Measurements from ENCODE around the gene TMEM250.
"Not testable (repeated sequence)": the region's sequence is repeated elsewhere in the genome, so short reads cannot be mapped to it uniquely, and the experiment has no call there.

The TMEM250 gene, protein sequence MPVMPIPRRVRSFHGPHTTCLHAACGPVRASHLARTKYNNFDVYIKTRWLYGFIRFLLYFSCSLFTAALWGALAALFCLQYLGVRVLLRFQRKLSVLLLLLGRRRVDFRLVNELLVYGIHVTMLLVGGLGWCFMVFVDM
- long read RNA-seq, donor 1, transcript TMEM250-201 (2 exons, 2,823 nt), result major isoform, 9 of 9 reads
- long read RNA-seq, donor 1, partial matches to known transcripts, result 0 of 9 reads
- long read RNA-seq, donor 1, other reads (novel, unspliced or antisense), result 0 of 9 reads
- long read RNA-seq, donor 2, transcript TMEM250-201 (2 exons, 2,823 nt), result major isoform, 11 of 11 reads
- long read RNA-seq, donor 2, partial matches to known transcripts, result 0 of 11 reads
- long read RNA-seq, donor 2, other reads (novel, unspliced or antisense), result 0 of 11 reads
- long read RNA-seq, donor 3, transcript TMEM250-201 (2 exons, 2,823 nt), result major isoform, 10 of 10 reads
- long read RNA-seq, donor 3, partial matches to known transcripts, result 0 of 10 reads
- long read RNA-seq, donor 3, other reads (novel, unspliced or antisense), result 0 of 10 reads
- long read RNA-seq, donor 4, transcript TMEM250-201 (2 exons, 2,823 nt), result major isoform, 7 of 7 reads
- long read RNA-seq, donor 4, partial matches to known transcripts, result 0 of 7 reads
- long read RNA-seq, donor 4, other reads (novel, unspliced or antisense), result 0 of 7 reads
- long read RNA-seq, donor 5, transcript TMEM250-201 (2 exons, 2,823 nt), result major isoform, 7 of 18 reads
- long read RNA-seq, donor 5, partial matches to known transcripts, result 10 of 18 reads
- long read RNA-seq, donor 5, other reads (novel, unspliced or antisense), result 0 of 18 reads
- long read RNA-seq, donor 6, transcript TMEM250-201 (2 exons, 2,823 nt), result major isoform, 16 of 16 reads
- long read RNA-seq, donor 6, partial matches to known transcripts, result 0 of 16 reads
- long read RNA-seq, donor 6, other reads (novel, unspliced or antisense), result 0 of 16 reads
- long read RNA-seq, donor 7, transcript TMEM250-201 (2 exons, 2,823 nt), result major isoform, 10 of 10 reads
- long read RNA-seq, donor 7, partial matches to known transcripts, result 0 of 10 reads
- long read RNA-seq, donor 7, other reads (novel, unspliced or antisense), result 0 of 10 reads
- long read RNA-seq, donor 8, transcript TMEM250-201 (2 exons, 2,823 nt), result major isoform, 11 of 12 reads
- long read RNA-seq, donor 8, partial matches to known transcripts, result 0 of 12 reads
- long read RNA-seq, donor 8, other reads (novel, unspliced or antisense), result 0 of 12 reads

DNA sequence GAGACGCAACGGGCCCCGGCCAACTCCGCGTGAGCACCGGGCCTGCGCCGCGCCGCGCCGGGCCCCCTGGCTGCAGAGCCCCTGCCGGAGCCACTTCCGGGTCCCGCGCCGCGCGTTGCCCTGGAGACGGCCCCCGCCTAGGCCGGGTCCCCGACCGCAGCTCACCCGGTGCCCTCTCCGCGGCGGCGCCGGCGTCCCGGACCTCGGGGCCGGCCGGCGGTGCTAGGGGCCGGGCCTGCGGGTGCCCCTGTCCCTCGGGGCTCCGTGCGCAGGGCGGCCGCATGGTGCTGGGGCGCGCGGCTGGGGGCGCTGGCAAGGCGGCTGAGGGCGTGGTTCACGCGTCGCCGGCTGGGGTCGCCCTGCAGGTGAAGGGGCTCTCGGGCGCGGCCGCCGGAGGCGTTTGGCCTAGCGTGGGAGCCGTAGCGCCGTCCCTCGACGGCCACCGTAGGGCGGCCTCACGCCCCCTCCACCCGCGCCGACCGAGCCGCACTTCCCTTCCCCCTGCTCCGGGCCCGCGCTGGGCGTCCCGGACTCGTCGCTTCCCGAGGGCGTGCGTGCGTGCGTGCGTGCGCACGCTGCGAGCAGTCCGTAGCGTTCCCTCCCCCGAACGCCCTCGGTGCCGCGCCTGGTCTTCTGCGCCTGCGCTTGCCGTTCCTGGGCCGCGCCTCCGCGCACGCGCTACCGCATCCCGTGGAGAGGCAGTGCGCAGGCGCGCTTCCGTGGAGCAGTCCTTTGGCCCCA, at the start of gene TMEM250:
TSS of gene TMEM250 (minus strand) at position 556 of the 741 bp plus-strand sequence. CDS start 1,975 bp downstream, outside the sequence.
- peak; percentile 96 for DNase-seq

DNA sequence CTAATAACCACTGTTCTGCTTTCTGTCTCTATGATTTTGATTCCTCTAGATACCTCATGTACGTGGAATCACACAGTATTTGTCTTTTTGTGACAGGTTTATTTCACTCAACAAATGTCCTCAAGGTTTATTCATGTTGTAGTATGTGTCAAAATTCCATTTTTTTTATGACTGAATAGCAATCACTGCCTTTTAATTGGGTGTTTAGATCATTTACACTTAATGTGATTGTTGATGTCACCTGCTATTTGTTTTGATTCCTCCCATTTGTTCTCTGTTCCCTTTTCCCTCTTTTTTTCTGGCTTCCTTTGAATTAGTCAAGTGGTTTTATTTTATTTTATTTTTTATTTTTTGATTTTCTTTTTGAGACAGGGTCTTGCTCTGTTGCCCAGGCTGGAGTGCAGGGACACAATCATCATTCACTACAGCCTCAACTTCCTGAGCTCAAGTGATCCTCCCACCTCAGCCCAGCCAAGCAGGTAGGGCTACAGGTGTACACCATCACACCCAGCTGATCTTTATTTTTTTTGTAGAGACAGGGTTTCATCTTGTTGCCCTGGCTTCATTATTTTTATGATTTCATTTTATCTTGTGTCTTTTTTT, 44.7 kb upstream of the TMEM250 start:
- no peak for DNase-seq

DNA sequence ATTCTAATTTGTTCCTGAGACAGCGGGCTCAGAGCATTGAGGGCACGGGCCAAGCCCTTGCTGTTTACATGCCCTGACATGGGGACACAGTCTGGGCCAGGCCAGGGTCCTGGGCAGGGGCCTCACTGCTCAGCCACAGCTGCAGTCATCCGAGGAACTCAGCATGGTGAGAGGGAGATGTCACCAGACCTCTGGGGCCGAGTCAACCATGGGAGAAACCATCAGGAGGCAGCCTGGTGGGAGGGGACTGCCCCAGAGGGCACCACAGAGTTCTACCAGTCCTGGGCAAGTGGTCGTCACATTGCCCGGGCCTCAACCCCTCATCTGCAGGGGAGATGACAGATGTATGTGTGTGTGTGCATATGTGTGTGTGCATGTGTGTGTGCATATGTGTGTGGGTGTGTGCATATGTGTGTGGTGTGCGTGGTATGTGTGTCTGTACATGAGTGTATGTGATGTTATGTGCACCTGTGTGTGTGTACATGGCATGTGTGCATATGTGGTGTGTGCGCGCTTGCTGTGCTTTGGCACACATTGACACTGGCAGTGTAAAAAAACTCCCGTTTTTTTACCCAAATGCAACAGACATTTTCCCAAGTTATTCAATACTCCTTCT, 42.4 kb upstream of the TMEM250 start:
- DNase-seq, result no peak

DNA sequence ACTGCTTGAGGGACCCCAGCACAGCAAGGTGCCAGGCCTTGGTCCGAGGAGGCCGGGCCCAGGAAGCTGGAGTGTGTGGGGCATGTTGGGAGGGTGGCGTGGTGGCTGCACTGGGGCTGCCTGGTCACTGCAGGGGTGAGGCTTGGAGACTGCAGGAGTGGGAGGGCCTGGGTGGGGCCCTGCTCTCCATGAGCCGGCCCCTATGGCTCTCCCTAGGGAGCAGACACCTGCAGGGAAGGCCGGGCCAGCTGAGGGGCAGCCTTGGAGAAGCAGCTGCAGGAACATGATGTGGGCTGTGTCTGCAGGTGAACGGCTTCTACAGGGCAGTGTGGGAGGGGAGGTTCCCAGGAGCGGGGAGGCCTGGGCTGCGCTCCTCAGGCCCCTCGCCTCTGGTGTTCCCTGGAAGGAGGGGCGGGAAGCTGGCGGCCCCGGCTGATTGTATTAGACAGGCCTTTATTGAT, 41.7 kb upstream of the TMEM250 start:
- DNase-seq, result peak; percentile 16

DNA sequence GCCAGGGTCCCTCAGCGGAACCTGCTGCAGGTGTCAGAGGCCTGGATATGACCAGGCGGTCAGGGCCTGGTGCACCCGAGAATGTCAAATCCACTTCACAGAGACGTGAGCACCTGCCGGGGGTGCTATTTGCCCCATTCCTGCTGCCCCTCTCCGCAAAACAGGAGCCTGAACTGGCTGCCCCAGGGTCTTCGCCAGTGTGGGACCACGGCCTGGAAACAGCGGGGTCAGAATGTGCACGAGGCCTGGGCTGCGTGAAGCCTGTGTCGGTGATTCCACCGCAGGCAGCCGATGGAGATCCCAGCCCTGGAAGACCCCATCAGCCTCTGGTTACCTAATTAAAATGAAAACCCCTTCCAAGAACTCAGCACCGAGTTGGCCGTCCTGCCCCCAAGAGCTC, 41.2 kb upstream of the TMEM250 start:
- peak; percentile 2 for DNase-seq

DNA sequence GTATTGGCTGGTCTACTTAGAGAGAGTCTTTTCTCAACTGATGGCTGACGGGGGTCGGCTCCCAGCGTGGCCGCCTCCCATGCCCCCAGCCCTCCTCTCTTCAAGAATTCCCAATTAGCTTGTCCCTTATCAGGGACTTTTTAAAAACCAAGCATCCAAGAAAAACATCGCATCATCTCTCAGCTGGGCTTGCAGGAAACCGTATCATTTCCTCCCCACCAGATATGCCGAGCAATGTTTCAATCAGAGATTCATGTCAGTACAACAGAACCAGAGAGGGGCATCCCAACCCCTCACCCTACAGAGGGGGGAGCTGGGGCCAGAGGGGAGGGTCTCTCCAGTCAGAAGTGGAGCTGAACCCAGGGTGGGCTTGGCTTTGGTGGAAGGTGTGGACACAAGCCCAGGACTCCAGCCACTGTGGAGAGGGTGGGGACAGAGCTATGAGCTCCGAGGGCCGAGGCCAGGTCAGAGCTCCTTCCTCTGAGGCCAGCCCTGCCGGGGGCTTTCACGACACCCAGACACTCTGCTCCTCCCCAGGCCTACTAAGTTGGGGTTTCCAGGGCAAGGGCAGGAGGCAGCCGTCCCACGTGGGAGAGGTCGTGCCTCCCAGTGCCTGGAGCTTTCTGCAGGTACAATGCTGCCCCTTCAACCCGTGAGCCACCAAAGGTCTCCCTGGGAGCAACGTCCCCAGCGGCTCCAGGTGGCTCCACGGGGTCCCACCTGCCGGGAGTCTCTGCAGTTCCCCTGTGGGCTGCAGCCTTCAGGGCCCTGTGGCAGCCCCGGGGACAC, 39.0 kb upstream of the TMEM250 start:
- no peak for DNase-seq

DNA sequence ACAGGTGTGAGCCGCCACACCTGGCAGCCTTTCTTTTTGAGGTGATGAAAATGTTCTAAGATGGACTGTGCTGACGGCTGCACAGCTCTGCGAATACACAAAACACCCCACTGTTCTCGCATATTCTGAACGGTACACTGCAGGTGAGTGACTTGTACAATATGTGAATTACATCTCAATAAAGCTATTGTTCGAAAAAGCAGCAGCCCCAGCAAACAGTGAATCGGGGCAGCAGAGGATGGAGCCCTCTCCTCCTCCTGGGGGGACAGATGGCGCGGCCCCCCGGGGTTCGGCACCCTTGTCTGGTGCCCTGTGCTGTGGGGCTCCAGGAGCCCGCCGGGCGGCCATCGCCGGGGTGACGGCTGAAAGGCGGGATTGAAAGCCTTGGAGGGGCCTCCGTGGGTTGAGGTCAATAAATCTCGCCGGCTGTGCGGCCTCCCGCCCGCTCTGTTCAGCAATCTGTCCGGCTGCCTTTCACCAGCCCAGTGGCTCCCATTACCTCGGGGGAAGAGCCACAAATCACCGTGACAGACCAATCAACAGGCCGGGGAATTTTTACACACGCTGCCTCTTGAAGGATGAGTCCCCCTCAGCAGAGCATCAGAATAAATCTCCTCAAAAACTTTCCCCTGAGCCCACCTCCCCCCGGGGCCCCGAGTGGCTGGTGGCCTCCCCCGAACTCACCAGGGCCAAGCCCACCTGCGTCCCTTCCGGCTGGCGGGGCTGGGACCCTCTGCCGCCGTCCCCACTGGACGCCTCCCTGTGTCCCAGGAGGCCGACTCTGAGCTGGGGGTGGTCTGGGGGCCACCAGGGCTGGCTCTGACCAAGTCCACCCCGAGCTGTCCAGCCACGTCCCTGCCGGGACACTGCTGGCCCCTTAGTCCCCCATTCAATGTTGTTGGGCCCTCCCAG, 37.8 kb upstream of the TMEM250 start:
- no peak for DNase-seq

DNA sequence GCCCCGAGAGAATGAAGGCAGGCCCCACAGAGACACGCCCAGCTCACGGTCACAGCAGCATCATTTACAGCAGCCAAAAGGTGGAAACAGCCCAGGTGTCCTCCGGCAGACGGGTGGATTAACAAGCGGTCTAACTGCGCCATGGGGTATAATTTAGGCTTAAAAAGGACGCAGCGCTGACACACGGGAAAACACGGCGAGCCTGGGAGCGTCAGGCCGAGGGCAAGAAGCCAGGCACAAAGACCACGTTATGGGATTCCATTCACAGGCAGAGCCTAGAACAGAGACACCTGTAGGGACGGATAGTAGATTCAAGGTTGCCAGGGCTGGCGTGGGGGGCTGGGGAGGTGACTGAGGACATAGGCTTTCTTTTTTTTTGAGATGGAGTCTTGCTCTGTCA, 36.9 kb upstream of the TMEM250 start:
- no peak for DNase-seq

DNA sequence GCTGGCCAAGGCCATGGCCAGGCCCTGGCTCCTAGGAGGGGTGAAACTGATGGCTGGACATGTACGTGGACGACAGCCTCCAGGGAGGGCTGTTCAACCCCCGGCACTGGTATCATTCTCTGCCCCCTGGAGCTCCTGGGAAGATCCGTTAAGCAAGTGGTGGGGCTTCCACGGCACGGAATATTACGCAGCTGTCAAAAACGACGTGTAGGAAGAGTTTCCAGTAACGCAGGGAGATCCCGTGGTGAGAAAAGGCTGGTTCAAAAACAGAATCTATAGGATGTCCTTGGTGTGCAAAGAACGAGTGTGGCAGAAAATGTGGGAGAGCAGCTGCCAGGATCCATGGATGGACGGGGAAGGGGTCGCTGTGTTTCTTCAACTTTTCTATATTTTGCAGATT, 36.3 kb upstream of the TMEM250 start:
- no peak for DNase-seq

DNA sequence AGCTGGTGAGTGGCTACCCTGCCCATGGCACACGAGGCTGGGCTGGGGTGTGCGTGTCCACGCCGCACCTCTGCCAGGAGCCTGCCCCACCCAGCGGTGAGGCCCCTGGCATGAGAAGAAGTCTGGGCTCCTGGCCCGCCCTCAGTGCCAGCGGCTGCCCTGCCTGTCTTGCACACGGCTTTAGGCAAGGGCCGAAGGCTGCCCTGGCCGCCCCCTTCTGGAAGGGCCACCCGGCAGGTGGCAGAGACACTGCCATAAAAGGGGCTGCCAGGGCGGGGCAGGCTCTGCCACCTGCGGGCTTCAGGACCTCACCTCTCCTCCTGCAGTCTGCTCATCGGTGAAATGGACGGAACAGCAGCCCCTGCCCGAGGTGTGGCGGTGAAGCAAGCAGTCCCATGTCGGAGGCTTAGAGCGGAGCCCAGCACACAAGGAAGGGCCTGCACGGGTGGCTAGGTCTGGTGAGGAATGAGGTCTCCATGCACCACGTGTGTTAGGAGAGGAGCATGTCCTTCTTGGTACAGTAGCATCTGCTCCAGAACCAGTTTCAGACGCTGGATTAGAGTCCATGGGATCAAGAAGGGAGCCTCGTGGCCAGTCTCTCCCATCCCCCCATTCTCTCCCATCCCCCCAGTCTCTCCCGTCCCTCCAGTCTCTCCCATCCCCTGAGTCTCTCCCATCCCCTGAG, 34.8 kb upstream of the TMEM250 start:
- DNase-seq, result no peak

DNA sequence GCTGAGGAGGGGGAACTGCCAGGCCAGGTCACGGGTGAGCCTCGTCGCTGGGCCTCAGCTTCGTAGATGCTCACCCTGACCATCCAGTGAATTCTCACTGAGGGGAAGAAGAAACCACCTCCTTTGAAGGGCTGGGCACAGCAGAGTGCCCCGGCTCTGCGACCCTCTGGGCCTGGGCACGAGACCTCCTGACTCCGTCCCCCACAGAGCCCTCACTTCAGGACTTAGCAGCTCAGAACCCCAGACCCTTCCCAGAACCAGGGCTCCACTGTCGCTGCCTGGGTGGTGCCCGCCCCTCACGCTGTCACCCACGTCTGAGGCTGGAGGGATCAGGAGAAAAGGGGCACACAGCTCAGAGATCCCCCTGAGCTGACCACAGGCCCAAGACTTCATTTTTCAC, 34.3 kb upstream of the TMEM250 start:
- no peak for DNase-seq

DNA sequence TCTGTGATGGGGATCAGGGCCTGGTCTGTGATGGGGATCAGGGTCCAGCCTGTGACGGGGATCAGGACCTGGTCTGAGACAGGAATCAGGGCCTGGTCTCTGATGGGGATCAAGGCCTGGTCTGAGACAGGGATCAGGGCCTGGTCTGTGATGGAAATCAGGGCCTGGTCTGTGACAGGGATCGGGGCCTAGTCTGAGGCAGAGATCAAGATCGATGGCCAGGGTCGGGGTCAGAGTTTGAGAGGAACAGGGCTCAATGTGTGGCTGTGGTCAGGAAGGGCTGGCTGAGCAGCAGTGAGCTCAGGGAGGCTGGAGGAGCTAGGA, 33.8 kb upstream of the TMEM250 start:
- DNase-seq, result no peak

DNA sequence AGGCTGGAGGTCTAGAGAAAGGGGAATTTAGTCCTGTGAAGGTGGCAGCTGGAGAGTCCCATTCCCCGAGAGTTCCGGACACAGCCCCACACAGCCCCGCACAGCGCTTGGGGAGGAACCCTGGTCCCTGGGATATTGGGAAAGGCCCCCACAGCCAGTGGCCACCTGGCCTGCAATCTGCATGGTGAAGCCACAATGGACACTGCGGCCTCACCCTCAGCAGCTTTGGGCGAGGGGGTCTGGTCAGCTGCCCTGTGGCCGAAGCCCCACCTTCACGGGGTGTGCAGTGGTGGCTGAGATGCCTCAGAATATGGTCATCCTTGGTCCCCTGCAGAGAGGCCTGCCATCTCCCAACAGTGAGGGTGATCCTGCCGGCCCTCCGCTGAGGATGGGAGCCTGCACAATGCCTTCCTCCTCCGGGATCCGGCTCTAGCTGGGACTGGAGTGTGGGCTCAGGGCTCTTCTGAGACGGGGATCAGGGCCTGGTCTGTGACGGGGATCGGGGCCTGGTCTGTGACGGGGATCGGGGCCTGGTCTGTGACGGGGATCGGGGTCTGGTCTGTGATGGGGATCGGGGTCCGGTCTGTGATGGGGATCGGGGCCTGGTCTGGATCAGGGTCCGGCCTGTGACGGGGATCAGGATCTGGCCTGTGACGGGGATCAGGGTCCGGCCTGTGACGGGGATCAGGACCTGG, 33.3 kb upstream of the TMEM250 start:
- no peak for DNase-seq

DNA sequence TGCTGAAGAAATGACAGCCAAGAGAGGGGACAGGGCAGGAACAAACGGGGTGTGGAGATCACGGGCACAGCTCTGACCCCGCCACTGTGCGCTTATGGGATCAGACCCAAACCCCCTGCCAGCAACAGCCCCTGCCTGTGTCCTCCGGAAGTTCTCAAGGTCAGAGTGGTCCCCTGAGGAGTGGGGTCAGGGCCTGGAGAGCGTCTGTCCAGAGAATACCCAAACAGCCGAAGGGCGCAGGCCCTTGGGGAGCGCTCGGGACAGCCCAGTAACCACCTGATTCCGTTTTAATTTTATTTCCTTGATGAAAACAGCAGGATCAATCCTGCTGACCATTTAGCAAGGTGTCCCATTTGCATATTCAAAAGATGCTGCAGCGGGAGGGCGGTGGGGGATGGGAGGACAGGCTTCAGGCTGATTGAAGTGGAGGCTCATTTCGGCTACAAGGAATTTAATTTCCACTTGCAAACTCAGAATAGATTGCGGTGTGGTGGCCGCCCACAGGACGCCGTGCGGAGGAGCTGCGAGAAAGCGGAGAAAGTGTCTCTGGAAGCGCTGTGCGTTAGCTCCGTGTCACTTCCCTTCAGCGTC, 32.6 kb upstream of the TMEM250 start:
- no peak for DNase-seq

DNA sequence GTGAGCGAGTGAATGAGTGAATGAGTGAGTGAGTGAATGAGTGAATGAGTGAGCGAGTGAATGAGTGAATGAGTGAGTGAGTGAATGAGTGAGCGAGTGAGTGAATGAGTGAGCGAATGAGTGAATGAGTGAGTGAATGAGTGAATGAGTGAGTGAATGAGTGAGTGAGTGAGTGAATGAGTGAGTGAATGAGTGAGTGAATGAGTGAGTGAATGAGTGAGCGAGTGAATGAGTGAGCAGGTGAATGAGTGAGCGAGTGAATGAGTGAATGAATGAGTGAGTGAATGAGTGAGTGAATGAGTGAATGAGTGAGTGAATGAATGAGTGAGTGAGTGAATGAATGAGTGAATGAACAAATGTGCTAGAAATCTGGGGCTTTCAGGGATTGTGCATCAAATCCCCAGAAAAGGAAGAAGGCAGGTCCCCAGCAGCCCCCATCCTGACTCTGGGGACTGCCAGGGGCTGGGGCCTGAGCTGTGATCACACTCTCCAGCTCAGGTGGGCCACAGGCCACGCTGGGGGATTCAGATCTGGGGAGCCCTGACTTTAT, 32.1 kb upstream of the TMEM250 start:
- DNase-seq, result not testable (repeated sequence)

DNA sequence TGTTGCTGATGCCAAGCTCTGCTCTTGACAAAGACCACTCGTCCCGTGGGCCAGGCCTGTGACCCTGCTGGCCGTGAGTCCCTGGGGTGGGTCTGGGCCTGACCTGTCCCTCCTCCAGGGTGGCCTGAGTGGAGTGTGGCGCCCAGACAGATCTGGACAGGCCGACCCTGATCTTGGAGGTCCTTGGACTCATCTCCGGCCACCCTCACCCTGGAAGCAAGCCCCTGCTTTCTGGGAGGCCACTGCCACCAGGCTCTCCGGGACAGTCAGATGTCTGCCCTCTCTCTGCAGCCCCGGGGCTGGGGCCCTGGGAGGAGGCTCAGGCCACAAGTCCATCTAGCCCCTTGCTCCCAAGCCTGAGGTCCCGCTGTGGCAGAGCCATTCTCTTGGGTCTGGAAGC, 31.2 kb upstream of the TMEM250 start:
- no peak for DNase-seq

DNA sequence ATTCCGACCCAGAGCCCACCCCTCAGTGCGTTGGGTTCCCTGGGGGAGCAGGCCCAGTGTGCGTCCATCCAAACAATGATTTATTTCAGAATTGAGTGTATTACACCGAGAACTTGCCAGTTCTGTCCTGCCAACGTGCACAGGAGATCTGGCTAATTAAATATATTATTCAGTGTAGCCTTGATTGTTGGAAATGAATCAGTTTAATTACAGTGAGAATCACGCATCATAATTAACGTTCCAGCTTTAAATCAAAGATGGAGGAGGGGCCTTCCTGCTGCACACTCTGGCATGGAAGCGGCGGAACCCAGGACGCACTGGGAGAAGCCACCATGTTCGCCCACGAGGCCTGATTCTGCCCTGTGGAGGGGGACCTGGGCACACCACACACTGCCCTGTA, 30.7 kb upstream of the TMEM250 start:
- DNase-seq, result no peak
